Measurements from ENCODE around the gene FKBP11. TPM values are rescaled to one million over a fixed set of nuclear protein-coding genes. Genes with fewer than 3 reads are reported as not detected.

The FKBP11 gene
- total RNA-seq, 1 donor from 2014 or later = 22.5 TPM

GRCh38 chr12:48936379-48936979, 11.2 kb upstream of the FKBP11 start:
- H3K27ac Mint-ChIP-seq = no peak overlapping the region
- peaks cover 19% of the 10 kb centered on the region for H3K36me3 Mint-ChIP-seq (ENCODE audit: insufficient read depth)
- no peak overlapping the region for H3K4me3 Mint-ChIP-seq (ENCODE audit: low read depth)
- TF ChIP-seq, protein P1, sequence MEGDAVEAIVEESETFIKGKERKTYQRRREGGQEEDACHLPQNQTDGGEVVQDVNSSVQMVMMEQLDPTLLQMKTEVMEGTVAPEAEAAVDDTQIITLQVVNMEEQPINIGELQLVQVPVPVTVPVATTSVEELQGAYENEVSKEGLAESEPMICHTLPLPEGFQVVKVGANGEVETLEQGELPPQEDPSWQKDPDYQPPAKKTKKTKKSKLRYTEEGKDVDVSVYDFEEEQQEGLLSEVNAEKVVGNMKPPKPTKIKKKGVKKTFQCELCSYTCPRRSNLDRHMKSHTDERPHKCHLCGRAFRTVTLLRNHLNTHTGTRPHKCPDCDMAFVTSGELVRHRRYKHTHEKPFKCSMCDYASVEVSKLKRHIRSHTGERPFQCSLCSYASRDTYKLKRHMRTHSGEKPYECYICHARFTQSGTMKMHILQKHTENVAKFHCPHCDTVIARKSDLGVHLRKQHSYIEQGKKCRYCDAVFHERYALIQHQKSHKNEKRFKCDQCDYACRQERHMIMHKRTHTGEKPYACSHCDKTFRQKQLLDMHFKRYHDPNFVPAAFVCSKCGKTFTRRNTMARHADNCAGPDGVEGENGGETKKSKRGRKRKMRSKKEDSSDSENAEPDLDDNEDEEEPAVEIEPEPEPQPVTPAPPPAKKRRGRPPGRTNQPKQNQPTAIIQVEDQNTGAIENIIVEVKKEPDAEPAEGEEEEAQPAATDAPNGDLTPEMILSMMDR (IDR thresholded peaks at IDR 0.05; ENCODE audit: unreplicated experiment) = peak; percentile 93
- H3K27me3 Mint-ChIP-seq = no peaks in the 10 kb centered on the region
- no peaks in the 10 kb centered on the region for H3K4me1 Mint-ChIP-seq (ENCODE audit: low read depth)
- no peaks in the 10 kb centered on the region for H3K9me3 Mint-ChIP-seq (ENCODE audit: low read depth)
- DNase-seq (ENCODE audit: low spot score, unreplicated experiment) = peak; percentile 79

DNA sequence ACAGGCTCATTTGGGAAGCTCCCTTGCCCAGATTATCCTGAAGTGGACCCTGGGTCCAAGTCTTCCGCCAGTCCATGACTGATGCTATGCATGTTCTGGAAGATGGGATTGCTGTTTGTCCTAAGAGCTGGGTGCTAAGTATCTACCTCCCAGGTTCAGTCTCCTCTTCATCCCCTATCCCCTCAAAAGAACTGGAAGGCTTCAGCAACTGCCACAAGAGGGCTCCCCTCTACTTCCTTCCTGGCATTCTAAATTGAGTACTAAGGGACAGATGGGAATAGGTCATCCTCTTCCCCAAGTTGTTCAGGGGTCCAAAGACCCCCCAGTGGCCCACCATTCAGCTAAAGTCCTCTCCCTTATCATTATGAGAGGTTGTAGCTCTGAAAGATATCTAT, 9.0 kb upstream of the FKBP11 start:
- H3K4me1 Mint-ChIP-seq (ENCODE audit: low read depth) = no peaks in the 10 kb centered on the region
- H3K27me3 Mint-ChIP-seq = no peaks in the 10 kb centered on the region
- H3K36me3 Mint-ChIP-seq (ENCODE audit: insufficient read depth) = peaks cover 25% of the 10 kb centered on the region
- peak overlapping the region; percentile 46 for H3K27ac Mint-ChIP-seq
- no peak for DNase-seq (ENCODE audit: low spot score, unreplicated experiment)
- no peaks in the 10 kb centered on the region for H3K9me3 Mint-ChIP-seq (ENCODE audit: low read depth)
- TF ChIP-seq, protein P1 (IDR thresholded peaks at IDR 0.05; ENCODE audit: unreplicated experiment) = peak; percentile 19
- H3K4me3 Mint-ChIP-seq (ENCODE audit: low read depth) = no peak overlapping the region

DNA sequence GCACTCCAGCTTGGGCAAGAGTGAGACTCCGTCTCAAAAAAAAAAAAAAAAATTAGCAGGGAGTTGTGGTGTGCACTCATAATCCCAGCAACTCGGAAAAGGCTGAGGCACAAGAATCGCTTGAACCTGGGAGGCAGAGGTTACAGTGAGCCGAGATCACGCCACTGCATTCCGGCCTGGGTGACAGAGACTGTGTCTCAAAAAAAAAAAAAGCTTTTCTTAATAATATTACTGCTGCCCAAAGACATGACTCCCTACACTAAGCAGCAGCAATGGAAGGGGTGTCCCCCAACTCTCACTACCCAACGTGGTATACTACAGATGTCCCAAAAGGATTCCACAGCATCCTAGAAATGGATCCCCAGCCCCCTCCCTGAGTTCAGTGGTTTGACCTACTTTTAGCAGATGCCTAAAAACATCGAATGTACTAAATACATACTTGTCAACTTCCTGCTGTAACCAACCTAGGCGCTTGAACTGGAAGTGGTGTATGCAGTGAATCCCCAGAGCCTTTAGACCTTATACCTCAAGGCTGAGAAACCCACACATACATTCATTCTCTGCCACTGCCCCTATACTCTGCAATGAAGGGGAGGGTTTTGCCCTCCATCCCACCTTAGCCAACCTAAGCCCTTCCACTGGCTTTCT, 8.5 kb upstream of the FKBP11 start:
- TF ChIP-seq, protein P1 (IDR thresholded peaks at IDR 0.05; ENCODE audit: unreplicated experiment) = no peak
- no peak for DNase-seq (ENCODE audit: low spot score, unreplicated experiment)
- Mint-ChIP-seq H3K27me3 (no peaks in the 10 kb centered on the region), H3K9me3 (ENCODE audit: low read depth) (no peaks in the 10 kb centered on the region), H3K4me1 (ENCODE audit: low read depth) (no peaks in the 10 kb centered on the region), H3K4me3 (ENCODE audit: low read depth) (no peak overlapping the region), H3K27ac (peak overlapping the region; percentile 46), H3K36me3 (ENCODE audit: insufficient read depth) (peaks cover 23% of the 10 kb centered on the region)

- no peak for DNase-seq (ENCODE audit: low spot score, unreplicated experiment)
- TF ChIP-seq, protein P1 (IDR thresholded peaks at IDR 0.05; ENCODE audit: unreplicated experiment) = no peak
- Mint-ChIP-seq H3K4me1 (ENCODE audit: low read depth) (no peaks in the 10 kb centered on the region), H3K9me3 (ENCODE audit: low read depth) (no peaks in the 10 kb centered on the region), H3K36me3 (ENCODE audit: insufficient read depth) (peaks cover 22% of the 10 kb centered on the region), H3K27me3 (no peaks in the 10 kb centered on the region), H3K4me3 (ENCODE audit: low read depth) (no peak overlapping the region), H3K27ac (no peak overlapping the region)
These were observed 7.6 kb upstream of the FKBP11 start for GRCh38 chr12:48932878-48933277.

DNA sequence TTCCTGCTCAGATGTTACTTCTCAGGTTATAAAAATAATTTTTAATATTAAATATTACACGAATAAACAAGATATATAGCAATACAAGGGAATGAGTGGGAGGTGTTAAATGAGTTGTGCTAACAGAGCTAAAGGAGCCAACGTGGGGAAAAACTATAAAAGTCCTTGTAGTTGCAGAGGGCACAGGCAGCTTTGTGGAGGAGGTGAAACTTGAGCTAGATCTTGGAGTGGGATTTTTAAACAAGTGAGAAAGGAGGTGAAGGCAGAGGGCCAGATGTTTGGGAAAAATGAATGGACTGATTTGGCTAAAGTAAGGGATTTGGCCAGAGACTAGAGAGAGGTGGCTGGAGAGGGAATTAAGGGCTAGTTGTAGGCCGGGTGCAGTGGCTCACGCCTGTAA, 5.2 kb upstream of the FKBP11 start:
- Mint-ChIP-seq H3K27me3 (no peaks in the 10 kb centered on the region), H3K27ac (no peak overlapping the region), H3K4me1 (ENCODE audit: low read depth) (no peaks in the 10 kb centered on the region), H3K36me3 (ENCODE audit: insufficient read depth) (peaks cover 22% of the 10 kb centered on the region), H3K4me3 (ENCODE audit: low read depth) (no peak overlapping the region), H3K9me3 (ENCODE audit: low read depth) (no peaks in the 10 kb centered on the region)
- TF ChIP-seq, protein P1 (IDR thresholded peaks at IDR 0.05; ENCODE audit: unreplicated experiment) = no peak
- no peak for DNase-seq (ENCODE audit: low spot score, unreplicated experiment)
